PC-9 (cell line): ENCODE results near the gene SLC26A4. TPM values are rescaled to one million over a fixed set of nuclear protein-coding genes. Genes with fewer than 3 reads are reported as not detected.

Source experiments
- BruUV-seq: library from RNA; stranded (reverse); fragments of 400-500 nt; replicated peaks from 2 replicates; lab custom pipeline; 2021; lab: Mats Ljungman, UMichigan
- CTCF ChIA-PET: fragments of 300-600 bp; sonication (Branson Sonifier 250); formaldehyde crosslinking; loops from one replicate; lab custom pipeline; 2022; ENCODE audit warnings: antibody characterized with exemption; lab: Charles Lee
- POLR2A ChIA-PET: fragments of 300-600 bp; sonication (Branson Sonifier 250); formaldehyde crosslinking; loops from one replicate; lab custom pipeline; 2022; ENCODE audit warnings: antibody characterized with exemption; ENCODE audit not compliant: unreplicated experiment; lab: Charles Lee
- DNase-seq, 2 experiments: peaks; one replicate each; pipeline versions ENCODE4 v3.0.0 to v3.0.0-alpha.2; 2015 to 2022; ENCODE audit warnings: mixed read lengths in 1 of 2
- H2AFZ ChIP-seq: fragments of 200-600 bp; sonication (generic); 2 replicates; pipeline ENCODE4 v1.8.1; 2017; ENCODE audit warnings: antibody characterized with exemption
- H3F3A ChIP-seq: fragments of 200-600 bp; sonication (generic); 2 replicates; pipeline ENCODE4 v1.8.1; 2017; ENCODE audit warnings: antibody characterized with exemption, mild to moderate bottlenecking, low read depth; ENCODE audit not compliant: insufficient read depth
- H3K27ac ChIP-seq: fragments of 200-600 bp; sonication (generic); 2 replicates; pipeline ENCODE4 v1.6.1; 2016; ENCODE audit warnings: mixed run types
- H3K27me3 ChIP-seq: fragments of 200-600 bp; sonication (generic); 2 replicates; pipeline ENCODE4 v1.6.1; 2016; ENCODE audit warnings: low read depth, mixed run types; ENCODE audit not compliant: insufficient read depth
- H3K36me3 ChIP-seq: fragments of 200-600 bp; sonication (generic); 2 replicates; pipeline ENCODE4 v1.6.1; 2016; ENCODE audit warnings: low read depth, mixed run types
- H3K4me1 ChIP-seq: fragments of 200-600 bp; sonication (generic); replicated peaks from 2 replicates; pipeline ENCODE4 v1.6.1; 2016; ENCODE audit warnings: mixed run types; ENCODE audit not compliant: insufficient read depth
- H3K4me2 ChIP-seq: fragments of 200-600 bp; sonication (generic); 2 replicates; pipeline ENCODE4 v1.6.1; 2017; ENCODE audit warnings: mixed run types
- H3K4me3 ChIP-seq: fragments of 200-600 bp; sonication (generic); 2 replicates; pipeline ENCODE4 v1.6.1; 2016; ENCODE audit warnings: mixed run types
- H3K79me2 ChIP-seq: fragments of 200-600 bp; sonication (generic); 2 replicates; pipeline ENCODE4 v1.6.1; 2017; ENCODE audit warnings: low read depth, mixed run types
- H3K9me2 ChIP-seq: fragments of 200-600 bp; sonication (generic); 2 replicates; pipeline ENCODE4 v1.8.1; 2017; ENCODE audit warnings: mild to moderate bottlenecking; ENCODE audit not compliant: insufficient read depth
- H3K9me3 ChIP-seq: fragments of 200-600 bp; sonication (generic); 2 replicates; pipeline ENCODE4 v1.8.1; 2016; ENCODE audit warnings: low read depth; ENCODE audit not compliant: insufficient read depth
- H4K20me1 ChIP-seq: fragments of 200-600 bp; sonication (generic); 2 replicates; pipeline ENCODE4 v1.8.1; 2017; ENCODE audit not compliant: insufficient read depth
- CTCF ChIP-seq: fragments of 200-600 bp; sonication (generic); conservative IDR thresholded peaks from 2 replicates; pipeline ENCODE4 v1.6.1; 2017; ENCODE audit warnings: mixed run types, antibody characterized with exemption, mild to moderate bottlenecking, moderate library complexity
- EZH2 ChIP-seq: fragments of 200-600 bp; sonication (generic); IDR thresholded peaks from 2 replicates; pipeline ENCODE4 v1.8.0; 2017; ENCODE audit warnings: antibody characterized with exemption, low read depth
- intact Hi-C: fragments of 100-400 bp; cut with micrococcal nuclease; formaldehyde crosslinking; loops from one replicate; pipeline ENCODE4 v1.10.0; 2022; ENCODE audit not compliant: unreplicated experiment
- total RNA-seq: library from RNA; stranded (reverse); gene quantifications from 2 replicates; pipeline ENCODE4 v1.2.3, GENCODE V29; 2021

Gene SLC26A4
- total RNA-seq, 1 experiment from 2014 or later = 1.7 TPM

GRCh38 chr7:107743567-107744344 is 83.1 kb downstream of the SLC26A4 start, which contains the start of gene CBLL1:
TSS of gene CBLL1 (plus strand) at chr7:107744142. CDS start at chr7:107744164, 22 bp downstream.
- H3K4me2 ChIP-seq = peak within 1 kb of the TSS; percentile 100
- CTCF ChIA-PET = interaction anchor here (0.6 to 2.2 kb wide), 5 partner anchors 17 to 281 kb away, joined by 3 to 16 read pairs (median 10); no protein-coding TSS in a partner anchor
- H3K79me2 ChIP-seq = peaks cover 48% of the 10 kb centered on the region
- intact Hi-C loops = loop anchor here (1.0 to 10.0 kb wide), 7 partner anchors 131 to 751 kb away; partner anchors contain the start of gene BCAP29
- no peak for TF ChIP-seq EZH2
- TF ChIP-seq CTCF = no peak; the same call in none of the 2 replicates
- no peaks in the 10 kb centered on the region for H3K9me2 ChIP-seq
- peaks cover 35% of the 10 kb centered on the region for H4K20me1 ChIP-seq
- peak; percentile 84 to 98 for DNase-seq
- BruUV-seq = TSS peak; percentile 79
- H3K27ac ChIP-seq = peak within 1 kb of the TSS; percentile 88
- H3K9me3 ChIP-seq = no peaks in the 10 kb centered on the region
- H3K27me3 ChIP-seq = no peaks in the 10 kb centered on the region
- peak within 1 kb of the TSS; percentile 94 for H2AFZ ChIP-seq
- H3F3A ChIP-seq = peaks cover 12% of the 10 kb centered on the region; the same call in 1 of the 2 replicates
- H3K36me3 ChIP-seq = 0 out of 2 replicates have a peak, but pooled peaks cover 10% of the 10 kb centered on the region
- peaks cover 24% of the 10 kb centered on the region for H3K4me1 ChIP-seq
- POLR2A ChIA-PET = interaction anchor here (0.6 to 0.8 kb wide), 6 partner anchors 135 to 575 kb away, joined by 3 to 5 read pairs (median 4); partner anchors contain the start of genes DLD and HBP1
- H3K4me3 ChIP-seq = peak within 1 kb of the TSS; percentile 72

GRCh38 chr7:107744345-107744750 is 83.7 kb downstream of the SLC26A4 start:
- H3K4me3 ChIP-seq = peak overlapping the region; percentile 72
- no peaks in the 10 kb centered on the region for H3K9me2 ChIP-seq
- no peaks in the 10 kb centered on the region for H3K9me3 ChIP-seq
- H4K20me1 ChIP-seq = peaks cover 37% of the 10 kb centered on the region
- H3K27me3 ChIP-seq = no peaks in the 10 kb centered on the region
- H3K4me2 ChIP-seq = peak overlapping the region; percentile 100
- BruUV-seq = TSS peak; percentile 65
- peak overlapping the region; percentile 88 for H3K27ac ChIP-seq
- H3K79me2 ChIP-seq = peaks cover 51% of the 10 kb centered on the region
- ChIA-PET POLR2A (interaction anchor here (0.6 kb wide), 1 partner anchor 386 kb away, joined by 3 read pairs; no protein-coding TSS in a partner anchor), CTCF (interaction anchor here (1.7 to 2.2 kb wide), 3 partner anchors 131 to 281 kb away, joined by 10 to 16 read pairs (median 12); no protein-coding TSS in a partner anchor)
- peaks cover 24% of the 10 kb centered on the region for H3K4me1 ChIP-seq
- 0 out of 2 replicates have a peak, but pooled peaks cover 14% of the 10 kb centered on the region for H3K36me3 ChIP-seq
- DNase-seq = no peak
- H2AFZ ChIP-seq = peak overlapping the region; percentile 94
- peaks cover 12% of the 10 kb centered on the region; the same call in 1 of the 2 replicates for H3F3A ChIP-seq
- intact Hi-C loops = loop anchor here (1.0 to 10.0 kb wide), 4 partner anchors 238 to 750 kb away; no protein-coding TSS in a partner anchor
- TF ChIP-seq CTCF = no peak
- TF ChIP-seq EZH2 = no peak

- CTCF ChIA-PET = interaction anchor here (0.6 kb wide), 1 partner anchor 399 kb away, joined by 3 read pairs; no protein-coding TSS in a partner anchor
- TF ChIP-seq EZH2 (no peak), CTCF (no peak)
Observed at GRCh38 chr7:107746006-107746405, 85.4 kb downstream of the SLC26A4 start.

More at GRCh38 chr7:107746006-107746405, 85.4 kb downstream of the SLC26A4 start:
- intact Hi-C loops = loop anchor here (10.0 kb wide), 1 partner anchor 749 kb away; no protein-coding TSS in a partner anchor
- Histone ChIP-seq H3K79me2 (peaks cover 51% of the 10 kb centered on the region), H3K9me3 (no peaks in the 10 kb centered on the region), H2AFZ (no peak overlapping the region), H3K4me1 (peaks cover 24% of the 10 kb centered on the region), H3K27me3 (no peaks in the 10 kb centered on the region), H3K4me3 (no peak overlapping the region), H4K20me1 (peaks cover 37% of the 10 kb centered on the region), H3K4me2 (peak overlapping the region; percentile 100), H3F3A (peaks cover 12% of the 10 kb centered on the region; the same call in 1 of the 2 replicates), H3K36me3 (peaks cover 25% of the 10 kb centered on the region), H3K9me2 (no peaks in the 10 kb centered on the region), H3K27ac (no peak overlapping the region)
- BruUV-seq = no TSS peak
- no peak for DNase-seq
- POLR2A ChIA-PET = interaction anchor here (0.7 kb wide), 1 partner anchor 146 kb away, joined by 3 read pairs; no protein-coding TSS in a partner anchor
